Measurements from ENCODE around the gene RERE.

GRCh38 chr1:8625981-8626898, 191.2 kb downstream of the RERE start:
- no peak for TF ChIP-seq POLR2AphosphoS5 (IDR thresholded peaks at IDR 0.05)
- no peak for TF ChIP-seq CTCF (IDR thresholded peaks at IDR 0.05)
- TF ChIP-seq POLR2A (IDR thresholded peaks at IDR 0.05): no peak
